SW480 (cell line): Measurements from ENCODE around the gene ATP11B.

Experiments
- DNase-seq: peaks from one replicate; pipeline ENCODE4 v3.0.0-alpha.2; 2016; ENCODE audit warnings: low spot score

The ATP11B gene

GRCh38 chr3:182957226-182957625 lies 163.9 kb downstream of the ATP11B start:
- no peak for DNase-seq

- DNase-seq: no peak
These were observed 164.5 kb downstream of the ATP11B start for GRCh38 chr3:182957676-182958266.

GRCh38 chr3:182959474-182960350 lies 166.4 kb downstream of the ATP11B start:
- no peak for DNase-seq

- DNase-seq: no peak
These were observed 168.9 kb downstream of the ATP11B start for GRCh38 chr3:182962166-182962565.

GRCh38 chr3:182964179-182964578 lies 170.9 kb downstream of the ATP11B start:
- DNase-seq: no peak

- DNase-seq: no peak
These were observed 172.6 kb downstream of the ATP11B start for GRCh38 chr3:182965861-182966366.

- no peak for DNase-seq
These were observed 174.2 kb downstream of the ATP11B start for GRCh38 chr3:182967218-182968204.

- no peak for DNase-seq
These were observed 176.0 kb downstream of the ATP11B start for GRCh38 chr3:182969277-182969676.

GRCh38 chr3:182969853-182970252 lies 176.5 kb downstream of the ATP11B start:
- DNase-seq: no peak

- no peak for DNase-seq
These were observed 177.6 kb downstream of the ATP11B start for GRCh38 chr3:182970811-182971418.
